ENCODE results near the gene ARPC5L. TPM values are rescaled to one million over a fixed set of nuclear protein-coding genes. Genes with fewer than 3 reads are reported as not detected.

Gene ARPC5L
- total and polyA plus RNA-seq, 9 of the 15 experiments (the other 6 are each of a cell fraction or from before 2014, with no cell fraction given) = 25.4 to 113 (median 63.8) TPM

DNA sequence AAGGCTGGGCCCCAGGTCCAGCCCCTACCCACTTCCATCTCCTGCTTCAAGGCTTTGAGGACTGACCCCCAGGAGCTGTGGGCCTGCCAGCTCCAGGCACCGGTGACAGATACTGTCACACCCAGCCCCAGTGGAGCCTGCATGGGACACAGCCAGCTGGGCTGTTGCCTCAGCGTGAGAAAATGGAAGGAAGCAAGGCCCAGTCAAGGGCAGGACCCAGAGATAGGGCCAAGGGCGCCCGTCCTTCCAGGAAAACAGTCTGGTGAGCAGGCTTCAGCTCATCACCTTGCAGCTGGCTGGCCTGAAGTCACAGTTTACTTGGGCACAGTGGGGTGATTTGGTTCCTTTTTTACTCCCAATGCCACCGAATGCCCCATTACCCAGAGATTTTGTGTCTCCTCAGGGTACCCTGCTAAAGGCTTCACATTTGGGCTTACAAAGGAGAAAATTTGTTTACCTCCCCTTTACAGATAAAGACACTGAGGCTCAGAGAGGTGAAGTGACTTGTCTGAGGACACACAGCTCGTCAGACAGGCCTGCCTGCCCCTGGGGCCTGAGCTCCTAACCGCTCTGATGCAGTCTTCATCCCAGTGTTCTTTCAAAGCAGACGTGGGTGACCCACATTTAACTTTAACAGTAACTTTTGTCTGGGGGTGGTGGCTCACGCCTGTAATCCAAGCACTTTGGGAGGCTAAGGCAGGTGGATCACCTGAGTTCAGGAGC lies 30.1 kb upstream of the ARPC5L start:
- no peaks in the 10 kb centered on the region for H3K9me3 ChIP-seq (replicated peaks; ENCODE audit: control insufficient read depth, insufficient read depth, low read depth, low read length)
- H2AFZ ChIP-seq (ENCODE audit: low read depth, low read length) = peak overlapping the region; percentile 32; the same call in 1 of the 2 replicates
- no peak overlapping the region for H3K4me2 ChIP-seq (ENCODE audit: insufficient read depth, low read length)
- POLR2A ChIA-PET = interaction anchor here (1.0 to 1.7 kb wide), 8 partner anchors 9 to 173 kb away, joined by 3 to 5 read pairs (median 4); no protein-coding TSS in a partner anchor
- CTCF ChIA-PET (ENCODE audit: low intra/inter-chr PET ratio) = no interaction called here
- no peaks in the 10 kb centered on the region for H3K9me1 ChIP-seq (ENCODE audit: control insufficient read depth, insufficient read depth, low read length)
- in situ Hi-C loops (cut with MboI) = no loop called here
- no peaks in the 10 kb centered on the region for H3K36me3 ChIP-seq (ENCODE audit: control insufficient read depth, insufficient read depth, low read length)
- peaks cover 8 to 23% of the 10 kb centered on the region in 2 experiments; a peak in 4 of 5 replicates for H3K4me1 ChIP-seq (replicated peaks in 1 of 2; ENCODE audit: control insufficient read depth in 2 of 2, insufficient read depth in 2 of 2, low read length in 2 of 2)
- no peak overlapping the region for H3K4me3 ChIP-seq
- H3K79me2 ChIP-seq (ENCODE audit: control insufficient read depth, insufficient read depth, low read length) = no peaks in the 10 kb centered on the region
- H3K27ac ChIP-seq (ENCODE audit: extremely low read depth, low read depth, low read length) = no peak overlapping the region
- peak; percentile 49 for ATAC-seq
- 62% methylated on average over 9 of the region's 9 CpGs for WGBS (ENCODE audit: insufficient coverage, low coverage, missing lambda C conversion rate)
- BruUV-seq (replicated peaks) = no TSS peak
- no peak overlapping the region for H3K9ac ChIP-seq (ENCODE audit: insufficient read depth in 1 of 2, low read depth in 2 of 2, low read length in 2 of 2)
- no peaks in the 10 kb centered on the region for H4K20me1 ChIP-seq (replicated peaks; ENCODE audit: control insufficient read depth, insufficient read depth, low read length)
- DNase-seq (ENCODE audit: extremely low read depth in 1 of 4, low spot score in 3 of 4) = peak in 1 of 4 experiments; percentile 17
- intact Hi-C loops (cut with micrococcal nuclease) = no loop called here
- FAIRE-seq = no peak
- H3K27me3 ChIP-seq (ENCODE audit: control insufficient read depth in 2 of 2, insufficient read depth in 2 of 2, low read length in 2 of 2) = no peaks in the 10 kb centered on the region
- peak; percentile 16 for TF ChIP-seq ZFP36 (IDR thresholded peaks at IDR 0.05; ENCODE audit: low read depth, low read length, partially characterized antibody)
- TF ChIP-seq RBM14 (IDR thresholded peaks at IDR 0.05; ENCODE audit: borderline replicate concordance, insufficient read depth, low read depth, low read length) = no peak
- no peak for TF ChIP-seq KDM5B (IDR thresholded peaks at IDR 0.05; ENCODE audit: insufficient replicate concordance, low read depth, low read length)
- TF ChIP-seq, protein P1, sequence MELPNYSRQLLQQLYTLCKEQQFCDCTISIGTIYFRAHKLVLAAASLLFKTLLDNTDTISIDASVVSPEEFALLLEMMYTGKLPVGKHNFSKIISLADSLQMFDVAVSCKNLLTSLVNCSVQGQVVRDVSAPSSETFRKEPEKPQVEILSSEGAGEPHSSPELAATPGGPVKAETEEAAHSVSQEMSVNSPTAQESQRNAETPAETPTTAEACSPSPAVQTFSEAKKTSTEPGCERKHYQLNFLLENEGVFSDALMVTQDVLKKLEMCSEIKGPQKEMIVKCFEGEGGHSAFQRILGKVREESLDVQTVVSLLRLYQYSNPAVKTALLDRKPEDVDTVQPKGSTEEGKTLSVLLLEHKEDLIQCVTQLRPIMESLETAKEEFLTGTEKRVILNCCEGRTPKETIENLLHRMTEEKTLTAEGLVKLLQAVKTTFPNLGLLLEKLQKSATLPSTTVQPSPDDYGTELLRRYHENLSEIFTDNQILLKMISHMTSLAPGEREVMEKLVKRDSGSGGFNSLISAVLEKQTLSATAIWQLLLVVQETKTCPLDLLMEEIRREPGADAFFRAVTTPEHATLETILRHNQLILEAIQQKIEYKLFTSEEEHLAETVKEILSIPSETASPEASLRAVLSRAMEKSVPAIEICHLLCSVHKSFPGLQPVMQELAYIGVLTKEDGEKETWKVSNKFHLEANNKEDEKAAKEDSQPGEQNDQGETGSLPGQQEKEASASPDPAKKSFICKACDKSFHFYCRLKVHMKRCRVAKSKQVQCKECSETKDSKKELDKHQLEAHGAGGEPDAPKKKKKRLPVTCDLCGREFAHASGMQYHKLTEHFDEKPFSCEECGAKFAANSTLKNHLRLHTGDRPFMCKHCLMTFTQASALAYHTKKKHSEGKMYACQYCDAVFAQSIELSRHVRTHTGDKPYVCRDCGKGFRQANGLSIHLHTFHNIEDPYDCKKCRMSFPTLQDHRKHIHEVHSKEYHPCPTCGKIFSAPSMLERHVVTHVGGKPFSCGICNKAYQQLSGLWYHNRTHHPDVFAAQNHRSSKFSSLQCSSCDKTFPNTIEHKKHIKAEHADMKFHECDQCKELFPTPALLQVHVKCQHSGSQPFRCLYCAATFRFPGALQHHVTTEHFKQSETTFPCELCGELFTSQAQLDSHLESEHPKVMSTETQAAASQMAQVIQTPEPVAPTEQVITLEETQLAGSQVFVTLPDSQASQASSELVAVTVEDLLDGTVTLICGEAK (IDR thresholded peaks at IDR 0.05) = no peak
- TF ChIP-seq, protein P1 (CRISPR knock-in tag; IDR thresholded peaks at IDR 0.05) = no peak
- TF ChIP-seq SAFB (IDR thresholded peaks at IDR 0.05; ENCODE audit: borderline replicate concordance, low read depth, low read length) = no peak
- TF ChIP-seq, protein P2, sequence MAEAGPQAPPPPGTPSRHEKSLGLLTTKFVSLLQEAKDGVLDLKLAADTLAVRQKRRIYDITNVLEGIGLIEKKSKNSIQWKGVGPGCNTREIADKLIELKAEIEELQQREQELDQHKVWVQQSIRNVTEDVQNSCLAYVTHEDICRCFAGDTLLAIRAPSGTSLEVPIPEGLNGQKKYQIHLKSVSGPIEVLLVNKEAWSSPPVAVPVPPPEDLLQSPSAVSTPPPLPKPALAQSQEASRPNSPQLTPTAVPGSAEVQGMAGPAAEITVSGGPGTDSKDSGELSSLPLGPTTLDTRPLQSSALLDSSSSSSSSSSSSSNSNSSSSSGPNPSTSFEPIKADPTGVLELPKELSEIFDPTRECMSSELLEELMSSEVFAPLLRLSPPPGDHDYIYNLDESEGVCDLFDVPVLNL (CRISPR knock-in tag; IDR thresholded peaks at IDR 0.05; ENCODE audit: low read depth) = no peak
- TF ChIP-seq RBM25 (IDR thresholded peaks at IDR 0.05; ENCODE audit: low read depth, low read length, severe bottlenecking) = peak; percentile 19
- peak; percentile 35; the same call in 1 of the 2 replicates for TF ChIP-seq SMARCA5 (IDR thresholded peaks at IDR 0.05)
